Endothelial cell of umbilical vein (primary cell): ENCODE data around the gene ATP1A3. TPM values are rescaled to one million over a fixed set of nuclear protein-coding genes. Genes with fewer than 3 reads are reported as not detected.

ENCODE experiments used
- BruUV-seq: library from RNA; stranded (reverse); fragments of 400-500 nt; replicated peaks from 2 replicates; lab custom pipeline; 2021; lab: Mats Ljungman, UMichigan
- CTCF ChIA-PET: fragments of 300-600, 350-600 bp; sonication (Branson Sonifier 250); formaldehyde crosslinking; loops from one replicate; lab custom pipeline; 2021; ENCODE audit warnings: antibody characterized with exemption, inconsistent platforms; lab: Charles Lee
- POLR2A ChIA-PET: fragments of 300-600, 350-600 bp; sonication (Branson Sonifier 250); formaldehyde crosslinking; loops from one replicate; lab custom pipeline; 2021; ENCODE audit warnings: antibody characterized with exemption, inconsistent platforms; lab: Charles Lee
- DNase-seq: peaks from one replicate; pipeline ENCODE4 v3.0.0-alpha.2; 2011; ENCODE audit warnings: low read depth, low spot score
- FAIRE-seq: peaks from 2 replicates; lab custom pipeline; 2011; peaks lifted over from hg19 to GRCh38; lab: Jason Lieb, UNC
- H2AFZ ChIP-seq: 2 replicates; pipeline ENCODE4 v1.6.0; 2012; ENCODE audit warnings: low read depth, low read length, control low read depth, inconsistent platforms
- H3K27ac ChIP-seq: 2 replicates; pipeline ENCODE4 v1.5.1; 2011; ENCODE audit warnings: low read depth, mild to moderate bottlenecking, control low read depth, low read length, moderate library complexity; ENCODE audit not compliant: insufficient read depth
- H3K27me3 ChIP-seq, 2 experiments: 2 replicates each; pipeline versions ENCODE4 v1.6.0 to v1.6.1; 2011; ENCODE audit warnings: low read length in 2 of 2, mixed read lengths in 1 of 2; ENCODE audit not compliant: control insufficient read depth in 2 of 2, insufficient read depth in 2 of 2
- H3K36me3 ChIP-seq, 2 experiments: 2 replicates in 1 of 2; 3 replicates in 1 of 2; pipeline ENCODE4 v1.5.1; 2011; ENCODE audit warnings: low read length in 2 of 2, mild to moderate bottlenecking in 1 of 2, moderate library complexity in 1 of 2; ENCODE audit not compliant: control insufficient read depth in 2 of 2, insufficient read depth in 2 of 2; ENCODE audit errors: extremely low read depth in 1 of 2
- H3K4me1 ChIP-seq: 3 replicates; pipeline ENCODE4 v1.5.1; 2011; ENCODE audit warnings: mild to moderate bottlenecking, low read length; ENCODE audit not compliant: control insufficient read depth, insufficient read depth; ENCODE audit errors: extremely low read depth
- H3K4me2 ChIP-seq: 2 replicates; pipeline ENCODE4 v1.6.1; 2011; ENCODE audit warnings: low read length, control low read depth, mixed read lengths; ENCODE audit not compliant: insufficient read depth
- H3K4me3 ChIP-seq, 3 experiments: fragments of 200-600 bp in 1 of 3; sonication (generic), shearing (Covaris generic) in 1 of 3; replicated peaks in 1 of 3; 2 replicates each; pipeline ENCODE4 v1.5.1; 2011 to 2016; ENCODE audit warnings: control low read depth in 3 of 3, low read length in 3 of 3, mild to moderate bottlenecking in 2 of 3, inconsistent platforms in 1 of 3, low read depth in 1 of 3, moderate library complexity in 1 of 3; ENCODE audit not compliant: insufficient read depth in 1 of 3
- H3K79me2 ChIP-seq: 2 replicates; pipeline ENCODE4 v1.6.0; 2012; ENCODE audit warnings: low read length, inconsistent platforms; ENCODE audit not compliant: control insufficient read depth, insufficient read depth
- H3K9ac ChIP-seq: replicated peaks from 2 replicates; pipeline ENCODE3; 2011; ENCODE audit warnings: low read length, control low read depth; ENCODE audit not compliant: insufficient read depth; ENCODE audit errors: extremely low read depth
- H3K9me1 ChIP-seq: replicated peaks from 3 replicates; pipeline ENCODE4 v1.6.0; 2011; ENCODE audit warnings: mild to moderate bottlenecking, low read length; ENCODE audit not compliant: control insufficient read depth, insufficient read depth; ENCODE audit errors: extremely low read depth
- H3K9me3 ChIP-seq: replicated peaks from 2 replicates; pipeline ENCODE4 v1.5.1; 2012; ENCODE audit warnings: low read length, inconsistent platforms; ENCODE audit not compliant: control insufficient read depth, insufficient read depth
- H4K20me1 ChIP-seq: replicated peaks from 2 replicates; pipeline ENCODE3; 2011; ENCODE audit warnings: mild to moderate bottlenecking, low read length; ENCODE audit not compliant: control insufficient read depth, insufficient read depth; ENCODE audit errors: extremely low read depth
- CTCF ChIP-seq, 2 donors: IDR thresholded peaks; 1 replicate in 1 of 2; 2 replicates in 1 of 2; pipeline ENCODE4 v1.5.1; 2011; ENCODE audit warnings: low read length in 2 of 2, mild to moderate bottlenecking in 2 of 2, moderate library complexity in 2 of 2, control low read depth in 1 of 2, inconsistent platforms in 1 of 2, low read depth in 1 of 2; ENCODE audit not compliant: insufficient read depth in 1 of 2; ENCODE audit errors: extremely low read depth in 1 of 2
- EZH2 ChIP-seq: IDR thresholded peaks from 2 replicates; pipeline ENCODE4 v1.6.1; 2012; ENCODE audit warnings: borderline replicate concordance, low read depth, mild to moderate bottlenecking, moderate library complexity, low read length, inconsistent platforms; ENCODE audit not compliant: severe bottlenecking
- GATA2 ChIP-seq: IDR thresholded peaks from 2 replicates; pipeline ENCODE4 v1.7.0; 2011; ENCODE audit warnings: low read depth, mild to moderate bottlenecking, moderate library complexity, mixed read lengths, low read length; ENCODE audit not compliant: insufficient read length, insufficient read depth
- JUN ChIP-seq: IDR thresholded peaks from 2 replicates; pipeline ENCODE4 v1.6.1; 2011; ENCODE audit warnings: borderline replicate concordance, low read depth; ENCODE audit not compliant: insufficient read length, insufficient read depth
- MYC ChIP-seq: IDR thresholded peaks from one replicate; pipeline ENCODE4 v1.6.1; 2011; ENCODE audit warnings: mild to moderate bottlenecking, low read depth, low read length
- POLR2A ChIP-seq: IDR thresholded peaks from 2 replicates; pipeline ENCODE4 v1.6.1; 2012; ENCODE audit warnings: low read depth, mild to moderate bottlenecking, control low read depth, low read length
- POLR2AphosphoS5 ChIP-seq: IDR thresholded peaks from 2 replicates; pipeline ENCODE4 v1.6.1; 2012; ENCODE audit warnings: low read depth, mild to moderate bottlenecking, control low read depth, low read length, moderate library complexity; ENCODE audit not compliant: insufficient read depth
- dilution Hi-C: fragments of 300-500 bp; cut with MboI; formaldehyde crosslinking; loops from one replicate; pipeline ENCODE4 v1.15.0; 2019; ENCODE audit warnings: low sequenced_read_pairs; ENCODE audit not compliant: extremely low pct_ligation_motif_present
- intact Hi-C: fragments of 100-400 bp; cut with micrococcal nuclease; formaldehyde crosslinking; loops from one replicate; pipeline ENCODE4 v1.10.0; 2022
- polyA plus RNA-seq, 4 experiments: library from polyadenylated mRNA; depleted of rRNA in 3 of 4; stranded (reverse) in 3 of 4; unstranded in 1 of 4; fragments of >200 nt; gene quantifications; 2 replicates each; pipeline versions ENCODE4 v1.2.1 to v1.2.3, GENCODE V29; 2011 to 2012; ENCODE audit warnings: missing spikeins in 1 of 4
- total RNA-seq: library from RNA; stranded (reverse); gene quantifications from 2 replicates; pipeline ENCODE4 v1.2.3, GENCODE V29; 2021
- TF ChIP-seq, protein P1 (sequence below): IDR thresholded peaks from 2 replicates; pipeline ENCODE4 v1.6.1; 2011; ENCODE audit not compliant: insufficient read depth, insufficient read length

Gene ATP1A3
- total and polyA plus RNA-seq, 2 donors (not counting 3 experiments of a cell fraction or from before 2014, with no cell fraction given) = 0.40 TPM; not detected in 1

DNA sequence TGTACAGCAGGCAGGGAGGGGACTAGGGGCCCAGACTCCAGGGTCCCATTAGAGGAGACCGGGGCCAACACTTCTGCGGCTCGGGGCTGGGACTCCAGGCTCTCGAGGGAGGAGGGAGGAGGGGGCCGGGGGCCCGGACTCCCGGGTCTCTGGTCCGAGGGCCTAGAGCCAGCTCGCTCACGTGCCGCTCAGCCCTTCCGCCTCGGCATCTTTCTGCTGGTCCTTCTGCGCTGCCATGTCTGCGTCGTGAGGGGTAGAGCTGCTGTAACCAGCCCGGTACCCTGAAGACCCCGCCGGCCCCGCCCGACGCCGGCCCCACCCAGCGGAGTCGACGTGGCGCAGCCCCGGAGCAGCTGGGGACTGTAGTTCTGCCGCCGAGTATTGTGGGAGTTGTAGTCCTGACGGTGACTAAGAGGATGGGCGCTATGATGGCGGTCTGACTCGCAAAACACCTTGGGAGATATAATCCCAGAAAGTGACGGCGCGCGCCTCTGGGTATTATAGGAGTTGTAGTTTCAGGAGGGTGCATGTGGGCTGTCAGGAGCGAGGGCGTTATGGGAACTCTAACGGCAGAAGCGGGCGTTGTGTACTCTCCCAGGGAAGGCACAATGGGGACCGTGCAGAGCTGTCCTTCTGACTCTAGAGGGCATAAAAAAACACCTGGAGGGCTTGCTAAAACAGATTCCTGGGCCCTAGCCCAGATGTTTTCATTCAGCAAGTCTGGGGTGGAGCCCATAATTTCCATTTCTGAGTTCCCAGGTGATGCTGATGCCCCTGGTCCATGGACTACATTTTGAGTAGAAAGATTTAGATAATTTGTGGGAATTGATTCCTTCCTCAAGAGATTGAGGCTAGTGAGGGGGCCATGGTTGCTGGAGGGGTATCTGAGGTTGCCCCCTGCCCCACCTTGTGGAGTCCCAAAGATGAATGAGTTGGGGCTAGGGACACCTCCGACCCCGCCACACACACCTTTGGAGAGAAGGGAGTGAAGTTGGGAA is 34.7 kb downstream of the ATP1A3 start, which contains the start of gene RABAC1:
Gene RABAC1, minus strand, starts transcription at position 266 of the 998 bp plus-strand sequence. Its CDS starts 29 bp downstream, at position 237.
- dilution Hi-C loops = no loop called here
- peaks cover 3 to 4% of the 10 kb centered on the region in 2 experiments for H3K36me3 ChIP-seq
- peak within 1 kb of the TSS; percentile 84 for H2AFZ ChIP-seq
- BruUV-seq = no TSS peak
- no peaks in the 10 kb centered on the region for H3K27me3 ChIP-seq
- H3K4me2 ChIP-seq = peak within 1 kb of the TSS; percentile 49
- ChIA-PET CTCF (interaction anchor here (1.1 to 1.7 kb wide), 3 partner anchors 76 to 100 kb away, joined by 3 to 7 read pairs (median 6); partner anchors contain the start of gene RPS19), POLR2A (interaction anchor here (1.0 to 1.3 kb wide), 2 partner anchors 99 to 100 kb away, joined by 3 to 4 read pairs; no protein-coding TSS in a partner anchor)
- no peaks in the 10 kb centered on the region for H3K9me3 ChIP-seq
- DNase-seq (peak; percentile 91), FAIRE-seq (peak; percentile 94)
- peaks cover 12% of the 10 kb centered on the region for H3K4me1 ChIP-seq
- H3K79me2 ChIP-seq = no peaks in the 10 kb centered on the region
- no peaks in the 10 kb centered on the region for H3K9me1 ChIP-seq
- peak within 1 kb of the TSS; percentile 52 to 90 (median 68) for H3K4me3 ChIP-seq
- peak within 1 kb of the TSS; percentile 87 for H3K27ac ChIP-seq
- TF ChIP-seq POLR2A = no peak
- no peak for TF ChIP-seq GATA2
- TF ChIP-seq JUN = no peak
- TF ChIP-seq POLR2AphosphoS5 = peak; percentile 25
- TF ChIP-seq CTCF (IDR thresholded peaks at IDR 0.05; ENCODE audit: extremely low read depth in 1 of 2, insufficient read depth in 1 of 2, low read depth in 1 of 2, low read length in 2 of 2) = peak in 1 of 2 donors; percentile 33
- no peak for TF ChIP-seq EZH2
- TF ChIP-seq, protein P1, sequence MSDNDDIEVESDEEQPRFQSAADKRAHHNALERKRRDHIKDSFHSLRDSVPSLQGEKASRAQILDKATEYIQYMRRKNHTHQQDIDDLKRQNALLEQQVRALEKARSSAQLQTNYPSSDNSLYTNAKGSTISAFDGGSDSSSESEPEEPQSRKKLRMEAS = no peak
- TF ChIP-seq MYC = peak; percentile 3
- no peaks in the 10 kb centered on the region for H4K20me1 ChIP-seq
- intact Hi-C loops = loop anchor here (1.0 to 2.0 kb wide), 3 partner anchors 87 to 133 kb away; no protein-coding TSS in a partner anchor
- H3K9ac ChIP-seq = peak within 1 kb of the TSS; percentile 98
